22Rv1 (cell line): ENCODE data around the gene STBD1.
"Not testable (repeated sequence)": the region's sequence is repeated elsewhere in the genome, so short reads cannot be mapped to it uniquely, and the experiment has no call there.

Experiments
- H3K27ac ChIP-seq: fragments of 450-650 bp; 2 replicates; pipeline ENCODE4 v1.5.1; 2017
- CTCF ChIP-seq: fragments of 450-650 bp; IDR thresholded peaks from 2 replicates; pipeline ENCODE4 v1.5.1; 2017; ENCODE audit warnings: mild to moderate bottlenecking
- ZFX ChIP-seq: fragments of 450-650 bp; IDR thresholded peaks from 2 replicates; pipeline ENCODE4 v1.6.1; 2017; ENCODE audit warnings: antibody characterized with exemption, borderline replicate concordance

STBD1 gene

GRCh38 chr4:76357981-76358380, 51.4 kb downstream of the STBD1 start:
- H3K27ac ChIP-seq: no peak overlapping the region
- TF ChIP-seq CTCF (no peak), ZFX (no peak)

GRCh38 chr4:76359881-76360466, 53.4 kb downstream of the STBD1 start:
- H3K27ac ChIP-seq: not testable (repeated sequence)
